Common myeloid progenitor, CD34-positive (primary cell): Measurements from ENCODE around the gene PBX1.

Source experiments
- CTCF ChIA-PET: fragments of 350-600 bp; sonication (Branson Sonifier 250); formaldehyde crosslinking; loops from one replicate; lab custom pipeline; 2021; ENCODE audit warnings: antibody characterized with exemption; lab: Charles Lee
- POLR2A ChIA-PET: fragments of 350-600 bp; sonication (Branson Sonifier 250); formaldehyde crosslinking; loops from one replicate; lab custom pipeline; 2021; ENCODE audit warnings: antibody characterized with exemption; lab: Charles Lee
- DNase-seq, 3 donors: peaks; one replicate each; pipeline versions ENCODE4 v3.0.0 to v3.0.0-alpha.2; 2013
- H3K27ac ChIP-seq, 2 experiments: 1 replicate in 1 of 2; 2 replicates in 1 of 2; pipeline ENCODE4 v1.7.0; 2013; ENCODE audit warnings: inconsistent platforms in 2 of 2, low read length in 2 of 2, mild to moderate bottlenecking in 2 of 2, low read depth in 1 of 2, moderate library complexity in 1 of 2; ENCODE audit not compliant: severe bottlenecking in 2 of 2, insufficient read depth in 1 of 2, poor library complexity in 1 of 2
- H3K27me3 ChIP-seq, 5 experiments: replicated peaks in 2 of 5; 1 replicate in 3 of 5; 2 replicates in 2 of 5; pipeline versions ENCODE4 v1.6.1 to v1.7.0; 2013; ENCODE audit warnings: low read length in 4 of 5, mild to moderate bottlenecking in 2 of 5, moderate library complexity in 2 of 5, inconsistent platforms in 1 of 5; ENCODE audit not compliant: insufficient read depth in 5 of 5, control insufficient read depth in 4 of 5
- H3K36me3 ChIP-seq, 4 experiments: 1 replicate in 2 of 4; 2 replicates in 2 of 4; pipeline versions ENCODE4 v1.6.1 to v1.7.0; 2013; ENCODE audit warnings: low read length in 3 of 4, control low read depth in 1 of 4, mild to moderate bottlenecking in 1 of 4; ENCODE audit not compliant: control insufficient read depth in 4 of 4, insufficient read depth in 4 of 4
- H3K4me1 ChIP-seq, 4 experiments: 1 replicate in 3 of 4; 2 replicates in 1 of 4; pipeline versions ENCODE4 v1.6.1 to v1.7.1; 2013; ENCODE audit warnings: low read length in 3 of 4, mild to moderate bottlenecking in 3 of 4, control low read depth in 1 of 4, inconsistent platforms in 1 of 4, moderate library complexity in 1 of 4; ENCODE audit not compliant: control insufficient read depth in 4 of 4, insufficient read depth in 4 of 4; ENCODE audit errors: control extremely low read depth in 1 of 4
- H3K4me3 ChIP-seq, 7 experiments: 1 replicate in 4 of 7; 2 replicates in 3 of 7; pipeline versions ENCODE4 v1.5.1 to v1.7.0; 2013; ENCODE audit warnings: mild to moderate bottlenecking in 7 of 7, low read length in 6 of 7, moderate library complexity in 6 of 7, inconsistent platforms in 2 of 7, low read depth in 2 of 7, control low read depth in 1 of 7; ENCODE audit not compliant: insufficient read depth in 4 of 7, control insufficient read depth in 1 of 7; ENCODE audit errors: extremely low read depth in 1 of 7
- H3K9me3 ChIP-seq, 5 experiments: 1 replicate in 4 of 5; 2 replicates in 1 of 5; pipeline versions ENCODE4 v1.6.1 to v1.7.1; 2013; ENCODE audit warnings: low read length in 4 of 5, mild to moderate bottlenecking in 2 of 5, inconsistent platforms in 1 of 5, low read depth in 1 of 5, moderate library complexity in 1 of 5; ENCODE audit not compliant: control insufficient read depth in 4 of 5, insufficient read depth in 2 of 5; ENCODE audit errors: control extremely low read depth in 1 of 5
- whole genome bisulfite sequencing: methylation state at CpG from one replicate; pipeline ENCODE4 v1.1.5; 2013; ENCODE audit not compliant: insufficient coverage; 5-methylcytosine and 5-hydroxymethylcytosine counted together

Gene PBX1

GRCh38 chr1:164739189-164739588 is 180.2 kb downstream of the PBX1 start:
- H3K36me3 ChIP-seq, result no peaks in the 10 kb centered on the region
- no peaks in the 10 kb centered on the region for H3K9me3 ChIP-seq
- H3K27ac ChIP-seq, result no peak overlapping the region
- WGBS, result 100% methylated on average over 4 of the region's 10 CpGs
- DNase-seq, result no peak
- no peaks in the 10 kb centered on the region for H3K27me3 ChIP-seq
- no peaks in the 10 kb centered on the region for H3K4me1 ChIP-seq
- ChIA-PET CTCF (no interaction called here), POLR2A (no interaction called here)
- H3K4me3 ChIP-seq, result no peak overlapping the region

DNA sequence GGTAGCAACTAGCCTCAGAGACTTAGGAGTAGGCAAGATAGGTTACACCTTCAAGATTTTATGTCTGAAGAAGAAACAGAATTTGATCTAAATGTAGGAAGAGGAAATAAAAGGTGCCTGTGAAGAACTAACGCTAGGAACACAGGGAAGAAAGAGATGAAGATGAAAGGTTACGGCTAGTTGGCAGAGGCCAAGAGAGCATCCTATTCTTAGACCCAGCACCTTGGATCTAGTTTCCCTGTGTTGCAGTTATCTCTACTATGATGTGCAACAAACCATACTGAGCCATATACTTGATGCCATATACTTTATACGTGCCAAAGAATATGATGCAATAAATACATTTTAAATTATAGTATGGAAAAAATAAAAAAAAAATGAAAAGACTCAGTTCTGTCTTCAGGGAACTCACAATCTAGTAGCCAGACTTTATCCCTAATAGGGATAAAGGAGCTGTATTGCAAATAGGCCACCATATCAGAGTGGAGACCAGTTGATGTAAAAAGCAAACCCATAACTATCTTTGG is 181.1 kb downstream of the PBX1 start:
- Histone ChIP-seq H3K4me3 (no peak overlapping the region), H3K9me3 (no peaks in the 10 kb centered on the region), H3K36me3 (no peaks in the 10 kb centered on the region), H3K27me3 (no peaks in the 10 kb centered on the region), H3K27ac (no peak overlapping the region), H3K4me1 (no peaks in the 10 kb centered on the region)
- no peak for DNase-seq
- CTCF ChIA-PET, result no interaction called here
- 100% methylated on average over 1 of the region's 3 CpGs for WGBS
- POLR2A ChIA-PET, result no interaction called here

- H3K27me3 ChIP-seq, result no peaks in the 10 kb centered on the region
- POLR2A ChIA-PET, result no interaction called here
- no peak for DNase-seq
- no peaks in the 10 kb centered on the region for H3K36me3 ChIP-seq
- H3K4me1 ChIP-seq, result no peaks in the 10 kb centered on the region
- 100% methylated on average over 2 of the region's 3 CpGs for WGBS
- CTCF ChIA-PET, result no interaction called here
- H3K4me3 ChIP-seq, result no peak overlapping the region
- no peak overlapping the region for H3K27ac ChIP-seq
- H3K9me3 ChIP-seq, result no peaks in the 10 kb centered on the region
Measured at GRCh38 chr1:164742745-164743144, 183.8 kb downstream of the PBX1 start.

GRCh38 chr1:164743976-164744375 is 185.0 kb downstream of the PBX1 start:
- H3K27ac ChIP-seq, result no peak overlapping the region

GRCh38 chr1:164745736-164746135 is 186.8 kb downstream of the PBX1 start:
- Histone ChIP-seq H3K27ac (no peak overlapping the region), H3K4me1 (no peaks in the 10 kb centered on the region), H3K9me3 (no peaks in the 10 kb centered on the region), H3K4me3 (no peak overlapping the region), H3K36me3 (no peaks in the 10 kb centered on the region), H3K27me3 (no peaks in the 10 kb centered on the region)
- WGBS, result 94% methylated on average over 3 of the region's 5 CpGs
- ChIA-PET POLR2A (no interaction called here), CTCF (no interaction called here)
- no peak for DNase-seq

More at GRCh38 chr1:164743976-164744375, 185.0 kb downstream of the PBX1 start:
- WGBS, result 83% methylated on average over 1 of the region's 2 CpGs
- Histone ChIP-seq H3K27me3 (no peaks in the 10 kb centered on the region), H3K4me3 (no peak overlapping the region), H3K36me3 (no peaks in the 10 kb centered on the region), H3K9me3 (no peaks in the 10 kb centered on the region), H3K4me1 (no peaks in the 10 kb centered on the region)
- POLR2A ChIA-PET, result no interaction called here
- CTCF ChIA-PET, result no interaction called here
- DNase-seq, result no peak

GRCh38 chr1:164746632-164747031 is 187.6 kb downstream of the PBX1 start:
- Histone ChIP-seq H3K27me3 (no peaks in the 10 kb centered on the region), H3K4me1 (no peaks in the 10 kb centered on the region), H3K4me3 (no peak overlapping the region), H3K9me3 (no peaks in the 10 kb centered on the region), H3K36me3 (no peaks in the 10 kb centered on the region), H3K27ac (no peak overlapping the region)
- ChIA-PET POLR2A (no interaction called here), CTCF (interaction anchor here (1.1 kb wide), 1 partner anchor 9 kb away, joined by 3 read pairs; no protein-coding TSS in a partner anchor)
- no peak for DNase-seq
- WGBS, result 95% methylated on average over 3 of the region's 5 CpGs

GRCh38 chr1:164748253-164748899 is 189.4 kb downstream of the PBX1 start:
- ChIA-PET POLR2A (no interaction called here), CTCF (interaction anchor here (0.9 to 1.9 kb wide), 4 partner anchors 11 to 146 kb away, joined by 3 to 5 read pairs (median 4); no protein-coding TSS in a partner anchor)
- Histone ChIP-seq H3K4me1 (no peaks in the 10 kb centered on the region), H3K36me3 (no peaks in the 10 kb centered on the region), H3K27ac (no peak overlapping the region), H3K9me3 (no peaks in the 10 kb centered on the region), H3K4me3 (no peak overlapping the region), H3K27me3 (no peaks in the 10 kb centered on the region)
- DNase-seq, result no peak
- 99% methylated on average over 8 of the region's 10 CpGs for WGBS
